Measurements from ENCODE around the gene RDX.
"Not testable (repeated sequence)": the region's sequence is repeated elsewhere in the genome, so short reads cannot be mapped to it uniquely, and the experiment has no call there.

The RDX gene

GRCh38 chr11:110198031-110198729 is 98.2 kb downstream of the RDX start:
- DNase-seq, result no peak

GRCh38 chr11:110196884-110197420 is 99.5 kb downstream of the RDX start:
- no peak for DNase-seq

- no peak for DNase-seq
Measured at GRCh38 chr11:110196241-110196754, 100.1 kb downstream of the RDX start.

GRCh38 chr11:110194211-110194766 is 102.1 kb downstream of the RDX start:
- DNase-seq, result not testable (repeated sequence)

GRCh38 chr11:110192604-110193282 is 103.7 kb downstream of the RDX start:
- peak; percentile 16 for DNase-seq

- no peak for DNase-seq
Measured at GRCh38 chr11:110190885-110191284, 105.5 kb downstream of the RDX start.

- DNase-seq, result no peak
Measured at GRCh38 chr11:110187731-110188130, 108.7 kb downstream of the RDX start.

- DNase-seq, result no peak
Measured at GRCh38 chr11:110186867-110187266, 109.5 kb downstream of the RDX start.

GRCh38 chr11:110186456-110186855 is 110.0 kb downstream of the RDX start:
- no peak for DNase-seq

GRCh38 chr11:110185599-110185998 is 110.8 kb downstream of the RDX start:
- no peak for DNase-seq

- DNase-seq, result no peak
Measured at GRCh38 chr11:110185121-110185591, 111.3 kb downstream of the RDX start.

- no peak for DNase-seq
Measured at GRCh38 chr11:110184456-110184855, 112.0 kb downstream of the RDX start.

GRCh38 chr11:110182886-110183285 is 113.5 kb downstream of the RDX start:
- no peak for DNase-seq

- DNase-seq, result no peak
Measured at GRCh38 chr11:110179064-110179463, 117.3 kb downstream of the RDX start.

GRCh38 chr11:110177086-110177456 is 119.3 kb downstream of the RDX start:
- no peak for DNase-seq

- no peak for DNase-seq
Measured at GRCh38 chr11:110176366-110177085, 119.9 kb downstream of the RDX start.

GRCh38 chr11:110174645-110175310 is 121.6 kb downstream of the RDX start:
- no peak for DNase-seq

GRCh38 chr11:110173811-110174644 is 122.4 kb downstream of the RDX start:
- DNase-seq, result peak; percentile 78

- no peak for DNase-seq
Measured at GRCh38 chr11:110172468-110173065, 123.8 kb downstream of the RDX start.

- no peak for DNase-seq
Measured at GRCh38 chr11:110169738-110170137, 126.7 kb downstream of the RDX start.
